Gastroesophageal sphincter (tissue), 4 donors: Measurements from ENCODE around the gene PRKCSH. TPM values are rescaled to one million over a fixed set of nuclear protein-coding genes. Genes with fewer than 3 reads are reported as not detected.

Source experiments
- ATAC-seq: fragments of 150-250 bp; one replicate; pipeline ENCODE4 v1.9.1; 2016; ENCODE audit warnings: mild to moderate bottlenecking, moderate library complexity
- H3K27ac ChIP-seq, 4 donors: fragments of 200-600 bp; sonication (generic) in 3 of 4; 1 replicate in 3 of 4; 2 replicates in 1 of 4; pipeline ENCODE4 v1.5.1; 2016 to 2019
- H3K27me3 ChIP-seq: fragments of 200-600 bp; sonication (generic); one replicate; pipeline ENCODE4 v1.5.1; 2019
- H3K36me3 ChIP-seq, 2 donors: fragments of 200-600 bp; sonication (generic); one replicate each; pipeline ENCODE4 v1.5.1; 2019; ENCODE audit warnings: control low read depth in 1 of 2
- H3K4me1 ChIP-seq, 3 donors: fragments of 200-600 bp; sonication (generic); 1 replicate in 2 of 3; 2 replicates in 1 of 3; pipeline ENCODE4 v1.5.1; 2016 to 2019; ENCODE audit warnings: control low read depth in 2 of 3
- H3K4me3 ChIP-seq, 2 donors: fragments of 200-600 bp; sonication (generic); one replicate each; pipeline ENCODE4 v1.5.1; 2019; ENCODE audit warnings: mild to moderate bottlenecking in 1 of 2, moderate library complexity in 1 of 2
- H3K9me3 ChIP-seq, 3 donors: fragments of 200-600 bp; sonication (generic); one replicate each; pipeline ENCODE4 v1.5.1; 2017 to 2019; ENCODE audit warnings: control low read depth in 2 of 3
- EP300 ChIP-seq: sonication (generic); formaldehyde crosslinking; IDR thresholded peaks from one replicate; pipeline ENCODE4 v1.6.1; 2017; ENCODE audit warnings: antibody characterized with exemption, mild to moderate bottlenecking
- POLR2A ChIP-seq, 2 donors: fragments of 450-650 bp; IDR thresholded peaks; one replicate each; pipeline ENCODE4 v1.6.1; 2017; ENCODE audit warnings: antibody characterized with exemption in 2 of 2, mild to moderate bottlenecking in 2 of 2, moderate library complexity in 1 of 2
- POLR2AphosphoS5 ChIP-seq: sonication (generic); formaldehyde crosslinking; IDR thresholded peaks from one replicate; pipeline ENCODE4 v1.6.1; 2017; ENCODE audit warnings: antibody characterized with exemption
- WGBS, 2 donors: methylation state at CpG; one replicate each; pipeline ENCODE4 v1.1.5; 2018; ENCODE audit warnings: low coverage in 1 of 2; 5-methylcytosine and 5-hydroxymethylcytosine counted together
- total RNA-seq, 4 donors: library from RNA; depleted of rRNA; stranded (reverse); fragments of >200 nt; gene quantifications; one replicate each; pipeline ENCODE4 v1.1.0, GENCODE V29; 2016
- TF ChIP-seq, protein P1 (sequence below), 4 experiments: fragments of 200-600 bp in 2 of 4; fragments of 450-650 bp in 2 of 4; sonication (generic) in 1 of 4; IDR thresholded peaks; one replicate each; pipeline ENCODE4 v1.5.1; 2017 to 2019; ENCODE audit warnings: antibody characterized with exemption in 4 of 4, mild to moderate bottlenecking in 2 of 4, moderate library complexity in 2 of 4

PRKCSH gene
- total RNA-seq, 4 donors from 2014 or later, result 72.8 to 112 (median 85.8) TPM

DNA sequence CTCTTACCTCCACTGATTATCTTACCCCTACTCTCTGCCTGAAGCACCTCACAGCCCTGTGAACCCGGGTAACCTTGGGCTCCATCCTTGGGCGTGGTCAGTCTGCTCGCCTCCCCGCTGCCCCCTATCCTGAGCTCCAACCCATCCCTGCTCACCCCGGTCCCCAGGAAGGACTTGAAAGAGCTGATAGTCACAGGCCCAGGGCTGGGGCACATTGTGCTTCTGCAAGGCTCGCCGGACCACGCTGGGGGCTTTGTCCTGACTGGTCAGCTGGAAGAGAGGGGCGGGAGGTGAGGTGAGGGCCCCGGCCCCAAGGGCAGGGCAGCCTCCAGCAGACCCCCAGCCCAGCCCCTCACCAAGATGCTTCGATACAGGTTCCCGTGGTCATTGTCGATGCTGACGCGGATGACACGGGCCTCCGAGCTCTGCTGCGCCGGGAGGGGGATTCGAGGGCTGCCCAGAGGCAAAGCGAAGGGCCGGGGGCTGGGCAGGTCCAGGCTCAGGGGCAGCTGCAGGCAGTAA lies 38.3 kb upstream of the PRKCSH start:
- WGBS, 2 donors, result 88% methylated on average over 6 of the region's 22 CpGs; no CpG with 5 or more reads in 1 of the 2 donors
- Histone ChIP-seq H3K36me3 (no peaks in the 10 kb centered on the region), H3K27ac (no peak overlapping the region), H3K9me3 (no peaks in the 10 kb centered on the region), H3K4me1 (no peaks in the 10 kb centered on the region), H3K4me3 (no peak overlapping the region), H3K27me3 (peaks cover 15% of the 10 kb centered on the region)
- TF ChIP-seq, protein P1, sequence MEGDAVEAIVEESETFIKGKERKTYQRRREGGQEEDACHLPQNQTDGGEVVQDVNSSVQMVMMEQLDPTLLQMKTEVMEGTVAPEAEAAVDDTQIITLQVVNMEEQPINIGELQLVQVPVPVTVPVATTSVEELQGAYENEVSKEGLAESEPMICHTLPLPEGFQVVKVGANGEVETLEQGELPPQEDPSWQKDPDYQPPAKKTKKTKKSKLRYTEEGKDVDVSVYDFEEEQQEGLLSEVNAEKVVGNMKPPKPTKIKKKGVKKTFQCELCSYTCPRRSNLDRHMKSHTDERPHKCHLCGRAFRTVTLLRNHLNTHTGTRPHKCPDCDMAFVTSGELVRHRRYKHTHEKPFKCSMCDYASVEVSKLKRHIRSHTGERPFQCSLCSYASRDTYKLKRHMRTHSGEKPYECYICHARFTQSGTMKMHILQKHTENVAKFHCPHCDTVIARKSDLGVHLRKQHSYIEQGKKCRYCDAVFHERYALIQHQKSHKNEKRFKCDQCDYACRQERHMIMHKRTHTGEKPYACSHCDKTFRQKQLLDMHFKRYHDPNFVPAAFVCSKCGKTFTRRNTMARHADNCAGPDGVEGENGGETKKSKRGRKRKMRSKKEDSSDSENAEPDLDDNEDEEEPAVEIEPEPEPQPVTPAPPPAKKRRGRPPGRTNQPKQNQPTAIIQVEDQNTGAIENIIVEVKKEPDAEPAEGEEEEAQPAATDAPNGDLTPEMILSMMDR (IDR thresholded peaks at IDR 0.05), result no peak
- TF ChIP-seq POLR2A (IDR thresholded peaks at IDR 0.05), result no peak
- TF ChIP-seq POLR2AphosphoS5, result no peak
- no peak for TF ChIP-seq EP300
- no peak for ATAC-seq

DNA sequence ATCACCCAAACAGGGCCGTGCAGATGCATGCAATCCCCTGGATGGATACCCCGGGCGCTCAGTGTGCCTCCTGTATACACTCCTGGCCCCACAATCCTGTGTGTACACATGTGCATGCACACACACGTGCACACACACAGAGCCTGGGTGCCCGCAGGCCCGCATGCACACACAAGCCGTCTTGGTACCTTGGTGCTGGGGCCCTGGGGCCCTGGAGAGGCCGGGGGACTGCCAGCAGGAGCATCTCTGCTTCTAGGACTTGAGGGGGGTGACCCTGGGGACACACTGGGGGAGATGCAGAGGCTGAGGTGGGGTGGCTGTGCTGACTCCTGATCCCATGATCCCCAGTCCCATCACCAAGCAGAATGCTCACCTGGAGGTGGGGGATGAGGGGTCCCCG lies 35.8 kb upstream of the PRKCSH start:
- H3K4me3 ChIP-seq, result no peak overlapping the region
- TF ChIP-seq, protein P1 (IDR thresholded peaks at IDR 0.05), result no peak
- TF ChIP-seq POLR2AphosphoS5 (no peak), POLR2A (IDR thresholded peaks at IDR 0.05) (no peak), EP300 (no peak)
- H3K27ac ChIP-seq, result no peak overlapping the region
- no peaks in the 10 kb centered on the region for H3K9me3 ChIP-seq
- H3K4me1 ChIP-seq, result no peaks in the 10 kb centered on the region
- peaks cover 11% of the 10 kb centered on the region for H3K27me3 ChIP-seq
- WGBS, 2 donors, result 80 to 100% methylated on average over 1 of the region's 9 CpGs
- no peak for ATAC-seq
- H3K36me3 ChIP-seq, result no peaks in the 10 kb centered on the region

DNA sequence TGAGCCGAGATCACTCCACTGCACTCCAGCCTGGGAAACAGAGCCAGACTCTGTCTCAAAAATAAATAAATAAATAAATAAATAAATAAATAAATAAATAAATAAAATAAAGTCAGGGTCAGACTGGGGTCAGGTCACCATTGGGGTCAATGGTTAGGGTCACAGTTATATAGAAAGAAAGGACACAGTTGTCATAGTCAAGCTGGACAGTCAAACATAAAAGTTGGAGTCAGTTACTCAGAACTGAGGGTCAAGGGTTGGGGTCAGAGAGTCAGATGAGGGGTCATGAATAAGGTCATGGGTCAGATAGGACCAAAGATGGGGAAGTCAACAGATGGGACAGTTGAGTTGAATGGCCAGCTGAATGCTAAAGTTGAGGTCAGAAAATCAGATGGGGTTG lies 34.6 kb upstream of the PRKCSH start:
- Histone ChIP-seq H3K27ac (no peak overlapping the region), H3K4me3 (no peak overlapping the region), H3K27me3 (peaks cover 9% of the 10 kb centered on the region), H3K9me3 (no peaks in the 10 kb centered on the region), H3K4me1 (no peaks in the 10 kb centered on the region), H3K36me3 (no peaks in the 10 kb centered on the region)
- TF ChIP-seq POLR2AphosphoS5 (no peak), POLR2A (IDR thresholded peaks at IDR 0.05) (no peak), EP300 (no peak)
- TF ChIP-seq, protein P1 (IDR thresholded peaks at IDR 0.05), result no peak
- WGBS, 2 donors, result 57% methylated on average over 1 of the region's 1 CpG; no CpG with 5 or more reads in 1 of the 2 donors
- ATAC-seq, result no peak

DNA sequence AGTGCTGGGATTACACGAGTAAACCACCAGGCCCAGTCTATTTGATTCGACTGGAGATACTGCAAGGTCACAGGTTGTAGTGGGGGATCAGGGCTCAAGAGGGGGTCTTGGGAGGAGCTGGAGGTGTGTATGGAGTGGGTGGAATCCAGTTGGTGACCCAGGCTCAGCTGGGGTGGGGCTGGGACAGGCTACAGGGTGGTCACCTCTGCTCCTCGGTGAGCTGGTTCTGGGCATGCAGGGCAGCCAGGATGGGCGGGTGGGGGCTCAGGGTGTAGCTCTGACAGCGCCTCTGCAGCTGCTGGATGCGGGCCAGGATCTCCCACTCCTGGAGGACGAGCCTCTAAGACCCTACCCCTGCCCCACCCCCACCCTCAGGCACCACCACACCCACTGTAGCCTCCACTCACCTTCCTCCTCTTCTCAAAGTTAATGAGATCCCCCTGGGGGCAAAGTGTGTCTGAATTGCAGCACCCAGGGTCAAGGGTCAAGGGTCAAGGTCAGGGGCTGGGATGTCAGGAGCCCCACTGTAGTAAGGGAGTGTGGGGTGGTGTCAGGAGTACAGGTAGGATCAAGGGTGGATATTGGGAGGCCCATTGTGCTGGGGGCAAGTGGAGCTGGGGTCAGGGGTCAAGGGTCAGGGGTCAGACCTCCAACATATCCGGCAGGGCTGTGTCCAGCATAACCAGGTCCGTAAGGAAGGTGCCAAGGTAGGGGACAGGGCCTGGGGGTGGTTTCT lies 33.5 kb upstream of the PRKCSH start:
- TF ChIP-seq, protein P1 (IDR thresholded peaks at IDR 0.05), result no peak
- TF ChIP-seq POLR2A (IDR thresholded peaks at IDR 0.05) (no peak), EP300 (no peak), POLR2AphosphoS5 (no peak)
- Histone ChIP-seq H3K4me1 (peaks cover 0 to 6% (median 0%) of the 10 kb centered on the region in 3 donors), H3K9me3 (no peaks in the 10 kb centered on the region), H3K27me3 (peaks cover 21% of the 10 kb centered on the region), H3K4me3 (no peak overlapping the region), H3K36me3 (no peaks in the 10 kb centered on the region), H3K27ac (no peak overlapping the region)
- no peak for ATAC-seq
- WGBS, 2 donors, result 82 to 88% methylated on average over 3 to 4 of the region's 9 CpGs
